ENCODE results near the gene CSRP1.
"Not testable (repeated sequence)": the region's sequence is repeated elsewhere in the genome, so short reads cannot be mapped to it uniquely, and the experiment has no call there.

Gene CSRP1

DNA sequence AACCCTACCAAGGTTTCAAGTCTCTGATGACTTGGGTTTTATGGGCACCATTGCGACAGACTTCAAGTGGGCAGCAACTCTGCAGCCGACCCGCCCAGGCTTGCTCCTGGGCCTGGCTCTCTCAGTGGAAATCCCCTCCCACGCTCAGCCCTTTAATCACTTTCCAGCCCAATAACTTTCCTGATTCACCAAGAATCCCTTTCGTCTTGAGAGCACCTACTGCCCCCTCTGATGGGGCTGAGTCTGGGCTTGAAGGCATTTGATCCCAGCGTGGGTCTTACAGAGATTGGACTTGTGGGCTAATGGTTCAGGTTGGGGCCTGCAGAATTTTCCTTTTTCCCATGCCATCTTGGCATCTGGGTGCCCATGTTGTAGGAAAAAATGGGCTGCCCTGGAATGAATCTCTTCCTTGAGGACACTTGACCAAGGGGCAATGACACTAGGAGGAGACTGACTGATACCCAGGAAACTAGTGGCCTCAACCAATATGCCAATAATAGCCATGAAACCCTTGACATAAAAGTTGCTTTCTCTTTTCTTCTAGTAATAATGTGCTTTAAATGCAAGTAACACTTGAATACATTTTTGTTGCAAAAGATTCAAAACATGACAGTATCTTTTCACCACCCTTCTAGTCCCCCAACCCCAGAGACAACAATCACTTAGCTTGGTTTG is 30.1 kb downstream of the CSRP1 start:
- DNase-seq (ENCODE audit: low spot score) = no peak

DNA sequence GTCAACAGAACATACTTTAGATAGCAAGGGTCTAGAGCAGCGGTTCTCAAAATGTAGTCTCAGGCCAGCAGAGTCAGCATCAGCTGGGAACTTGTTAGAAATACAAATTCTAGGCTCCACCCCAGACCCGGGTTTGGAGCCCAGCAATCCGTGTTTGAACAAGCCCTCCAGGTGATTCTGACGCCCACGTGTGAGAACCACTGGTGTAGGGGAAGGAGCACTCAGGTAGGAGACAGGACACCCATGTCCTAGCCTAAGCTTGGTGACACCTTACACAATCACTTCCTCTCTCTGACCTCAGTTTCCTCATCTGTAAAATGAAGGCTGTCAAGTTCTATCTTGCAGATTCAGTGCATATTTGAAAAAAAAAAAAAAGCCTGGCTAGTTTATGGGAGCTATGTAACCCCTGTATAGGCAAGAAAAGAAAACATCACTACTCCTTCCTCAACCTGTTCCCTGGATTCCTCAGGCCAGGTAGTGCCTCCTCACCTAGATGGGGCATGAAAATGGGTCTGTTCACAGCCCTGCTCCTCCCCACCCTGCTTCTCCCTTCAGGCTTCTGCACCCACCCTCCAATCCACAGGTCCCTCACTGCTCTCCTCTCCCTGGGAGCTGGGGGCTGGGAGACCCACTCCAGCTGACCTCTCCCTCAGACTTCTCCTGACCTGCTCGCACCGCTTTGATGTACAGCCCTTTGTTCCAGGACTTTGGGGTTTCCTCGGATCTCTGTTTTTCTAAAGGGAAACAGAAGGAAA is 30.8 kb downstream of the CSRP1 start:
- no peak for DNase-seq (ENCODE audit: low spot score)

DNA sequence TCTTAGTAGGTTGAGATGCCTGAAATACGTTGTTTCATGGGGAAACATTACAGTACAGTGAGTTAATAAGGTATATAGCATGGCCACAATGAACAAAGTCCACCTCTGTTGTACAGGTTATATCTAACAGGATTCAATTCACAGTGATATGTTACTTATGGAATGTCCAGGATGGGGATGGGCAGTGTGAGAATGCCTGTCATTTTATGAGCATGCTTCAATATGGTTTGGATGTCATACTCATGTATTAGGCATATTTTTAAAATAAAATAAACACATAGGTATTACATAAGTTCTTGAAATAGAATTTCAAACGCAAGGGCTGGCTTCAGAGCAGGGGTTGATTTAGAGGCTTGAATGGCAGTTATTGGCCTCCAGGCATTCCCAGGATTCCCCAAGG is 31.8 kb downstream of the CSRP1 start:
- DNase-seq (ENCODE audit: low spot score) = no peak

DNA sequence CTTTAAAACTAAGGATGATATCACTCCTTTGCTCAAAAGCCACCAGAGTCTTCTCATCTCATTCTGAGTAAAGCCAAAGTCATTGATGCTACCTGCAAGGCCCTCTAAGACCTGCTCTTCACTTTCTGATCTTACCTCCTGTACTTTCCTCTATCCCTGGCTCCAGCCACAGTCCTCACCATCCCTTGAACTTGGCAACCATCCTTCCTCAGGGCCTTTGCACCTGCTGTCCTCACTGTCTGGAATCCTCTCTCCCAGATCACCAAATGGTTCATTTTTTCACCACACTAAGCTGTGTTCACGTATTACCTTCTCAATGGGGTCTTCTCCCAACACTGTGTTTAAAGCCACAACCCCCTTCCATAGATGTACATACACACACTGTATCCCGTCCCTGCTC is 33.6 kb downstream of the CSRP1 start:
- DNase-seq (ENCODE audit: low spot score) = no peak

DNA sequence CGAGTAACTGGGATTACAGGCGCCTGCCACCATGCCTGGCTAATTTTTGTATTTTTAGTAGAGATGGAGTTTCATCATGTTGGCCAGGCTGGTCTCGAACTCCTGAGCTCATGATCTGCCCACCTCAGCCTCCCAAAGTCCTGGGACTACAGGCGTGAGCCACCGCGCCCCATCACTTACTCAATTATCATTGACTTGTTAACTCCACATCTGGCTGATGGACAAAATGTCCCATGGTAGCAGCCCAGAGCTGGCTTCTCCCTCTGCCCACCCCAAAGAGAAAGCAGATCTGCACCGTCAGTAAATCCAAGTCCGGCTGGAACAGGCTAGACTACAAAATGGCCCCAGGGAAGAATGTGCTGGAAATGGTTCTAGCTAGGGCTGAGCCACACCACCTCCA is 34.6 kb downstream of the CSRP1 start:
- DNase-seq (ENCODE audit: low spot score) = not testable (repeated sequence)

DNA sequence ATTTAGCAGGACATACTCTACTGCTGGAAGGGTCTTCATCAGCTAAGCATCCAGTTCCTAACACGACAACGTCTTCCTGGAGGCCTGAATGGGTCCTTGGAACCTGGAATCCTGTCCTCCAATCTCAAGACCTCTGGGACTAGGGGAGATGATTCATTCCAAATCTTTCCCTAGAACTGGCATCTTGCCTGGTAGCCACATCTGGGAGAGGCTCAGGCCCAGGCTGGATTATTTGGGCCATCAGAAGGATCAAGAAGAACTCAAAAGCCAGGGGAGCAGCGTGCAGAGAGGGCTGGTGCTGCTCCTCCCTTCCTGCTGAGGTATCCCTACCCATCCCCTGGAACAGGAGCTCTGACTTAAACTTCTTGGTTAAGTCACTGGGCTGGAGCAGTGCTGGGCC is 35.2 kb downstream of the CSRP1 start:
- no peak for DNase-seq (ENCODE audit: low spot score)

DNA sequence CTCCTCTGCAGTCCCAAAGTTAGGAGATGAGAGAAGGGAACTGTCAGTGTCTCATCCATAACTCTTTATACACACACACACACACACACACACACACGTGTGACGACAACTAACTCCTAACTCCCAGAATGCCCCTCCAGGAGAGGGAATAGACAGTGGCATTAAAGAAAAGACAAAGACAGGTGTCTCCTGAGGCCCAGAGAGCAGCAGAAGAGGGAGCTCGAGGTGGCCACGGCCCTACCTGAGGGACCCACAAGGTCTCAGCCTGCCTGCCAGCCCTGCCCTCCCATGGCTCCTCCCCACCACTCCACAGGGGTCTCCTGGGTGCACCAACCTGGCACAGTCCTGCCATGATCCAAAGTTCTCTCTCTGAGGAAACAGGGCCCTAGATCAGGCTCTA is 36.3 kb downstream of the CSRP1 start:
- DNase-seq (ENCODE audit: low spot score) = no peak

DNA sequence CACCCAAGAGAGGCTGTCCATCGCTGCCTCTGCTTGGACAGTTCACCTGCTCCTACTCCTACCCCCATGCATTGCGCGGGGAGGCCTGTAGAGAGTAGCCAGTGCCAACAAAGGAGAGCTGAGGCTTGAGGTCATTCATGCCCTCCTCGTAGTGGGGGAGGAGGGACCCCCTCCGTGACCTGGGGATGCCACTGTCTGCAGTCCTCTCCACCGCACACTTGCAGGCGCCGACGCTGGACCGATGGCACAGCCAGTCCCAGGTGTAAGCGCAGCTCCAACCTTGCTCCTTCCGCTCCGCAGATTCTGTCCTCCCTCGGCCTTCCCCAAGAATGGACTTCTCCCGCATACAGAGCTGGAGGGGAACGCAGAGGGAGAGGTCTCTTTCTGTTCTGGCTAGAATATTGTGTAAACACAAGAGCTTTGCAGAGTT is 37.3 kb downstream of the CSRP1 start:
- no peak for DNase-seq (ENCODE audit: low spot score)

DNA sequence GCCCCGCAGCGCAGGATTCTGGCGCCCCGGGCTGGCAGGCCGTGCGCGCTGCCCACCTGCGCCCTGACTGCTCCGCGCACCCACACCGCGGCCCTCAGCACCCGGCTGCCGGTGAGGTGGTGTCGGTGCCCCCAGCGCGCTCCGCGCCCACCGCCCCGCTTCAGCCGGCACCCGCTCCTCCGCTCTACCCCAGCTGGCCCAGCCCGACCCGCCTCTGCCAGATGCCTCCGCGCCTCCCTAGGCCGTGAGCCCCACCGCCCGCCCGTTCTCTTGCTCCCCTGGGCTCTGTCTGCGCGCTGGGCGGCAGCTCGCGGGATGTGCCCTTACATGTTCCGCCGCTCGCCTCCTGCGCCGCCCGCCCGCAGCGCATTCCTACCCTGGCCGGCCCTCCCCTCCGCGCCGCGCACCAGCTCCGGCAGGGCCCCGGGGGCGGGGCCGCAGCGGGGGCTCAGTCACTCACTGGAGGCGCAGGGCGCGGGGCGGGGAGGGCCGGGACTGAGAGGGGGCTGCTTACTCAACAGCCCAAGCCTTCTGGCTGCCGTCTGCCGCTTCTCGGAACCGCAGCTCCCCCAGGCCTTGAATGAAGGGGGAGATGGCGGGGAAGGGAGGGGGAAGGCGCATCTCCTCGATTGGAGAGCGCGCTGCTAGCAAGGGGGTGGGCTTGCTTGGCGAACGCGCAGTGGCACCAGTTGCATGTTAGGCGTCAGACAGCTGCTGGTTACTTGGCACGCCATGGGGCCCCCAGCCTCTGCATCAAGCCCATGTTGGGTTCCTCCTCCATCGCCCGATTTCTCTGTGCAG is 37.9 kb downstream of the CSRP1 start, which contains the start of gene PHLDA3:
TSS of gene PHLDA3 (minus strand) at position 345 of the 801 bp plus-strand sequence. CDS start 402 bp downstream, outside the sequence.
- DNase-seq (ENCODE audit: low spot score) = peak; percentile 82

DNA sequence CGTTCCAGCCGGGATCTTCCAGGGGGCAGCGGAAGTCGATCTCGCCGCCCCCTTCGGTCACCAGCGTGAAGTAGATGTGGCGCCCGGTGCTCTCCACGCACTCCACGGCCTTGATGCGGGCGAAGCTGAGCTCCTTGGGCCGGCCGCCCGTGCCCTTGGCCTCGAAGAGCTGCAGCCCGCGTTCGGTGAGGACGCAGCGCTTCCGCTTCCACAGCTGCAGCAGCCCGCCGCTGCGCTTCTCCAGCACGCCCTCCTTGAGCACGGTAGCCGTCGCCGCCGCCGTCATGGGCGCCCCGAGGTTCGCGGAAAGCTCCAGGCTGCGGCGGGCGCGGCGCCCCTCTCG is 38.5 kb downstream of the CSRP1 start:
- no peak for DNase-seq (ENCODE audit: low spot score)

DNA sequence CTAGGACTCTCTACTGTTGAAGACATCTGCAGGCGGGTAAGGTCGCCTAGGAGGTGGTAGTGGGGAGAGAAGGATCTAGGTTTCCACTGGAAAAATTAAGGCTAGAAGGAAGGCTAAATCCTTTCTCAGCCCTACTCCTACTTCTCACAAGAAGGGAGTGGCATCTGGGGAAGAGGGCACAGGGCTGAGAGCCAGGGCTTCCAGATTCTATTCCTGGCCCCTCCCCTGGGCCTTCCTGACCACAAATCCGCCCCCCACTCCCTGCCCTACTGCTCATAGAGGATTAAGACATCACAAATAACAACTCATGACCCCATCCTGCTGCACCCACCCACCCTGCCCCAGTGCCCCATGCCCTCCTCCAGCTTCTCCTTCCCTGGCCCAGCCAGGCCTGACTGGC is 40.4 kb downstream of the CSRP1 start:
- DNase-seq (ENCODE audit: low spot score) = no peak

DNA sequence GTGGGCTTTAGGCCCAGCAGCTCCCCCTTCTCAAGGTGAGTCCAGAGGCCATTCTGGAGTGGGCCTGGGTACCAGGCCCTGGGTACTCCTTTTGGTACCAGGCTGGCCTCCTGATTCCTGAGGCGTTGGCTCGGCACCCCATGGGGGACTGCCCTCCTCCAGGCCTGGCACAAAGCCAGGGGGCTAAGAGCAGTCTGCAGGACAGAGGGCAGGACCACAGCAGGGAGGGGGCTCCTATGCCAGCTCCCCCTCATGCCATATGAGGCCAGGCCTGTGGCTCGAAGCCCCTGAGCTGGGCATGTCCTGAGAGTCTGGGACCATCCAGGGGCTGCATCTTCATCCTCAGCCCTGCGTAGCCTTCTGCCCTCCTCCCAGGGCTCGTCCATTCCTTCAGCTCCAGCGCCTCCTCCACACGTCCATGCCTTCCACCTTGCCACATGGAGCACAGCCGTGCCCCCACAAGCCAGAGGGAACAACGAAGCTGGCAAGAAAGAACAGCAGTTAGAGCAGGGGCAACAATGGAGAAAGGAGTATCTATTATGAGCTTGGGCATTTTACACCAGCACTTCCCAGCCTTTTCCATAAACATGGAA is 41.1 kb downstream of the CSRP1 start:
- no peak for DNase-seq (ENCODE audit: low spot score)

DNA sequence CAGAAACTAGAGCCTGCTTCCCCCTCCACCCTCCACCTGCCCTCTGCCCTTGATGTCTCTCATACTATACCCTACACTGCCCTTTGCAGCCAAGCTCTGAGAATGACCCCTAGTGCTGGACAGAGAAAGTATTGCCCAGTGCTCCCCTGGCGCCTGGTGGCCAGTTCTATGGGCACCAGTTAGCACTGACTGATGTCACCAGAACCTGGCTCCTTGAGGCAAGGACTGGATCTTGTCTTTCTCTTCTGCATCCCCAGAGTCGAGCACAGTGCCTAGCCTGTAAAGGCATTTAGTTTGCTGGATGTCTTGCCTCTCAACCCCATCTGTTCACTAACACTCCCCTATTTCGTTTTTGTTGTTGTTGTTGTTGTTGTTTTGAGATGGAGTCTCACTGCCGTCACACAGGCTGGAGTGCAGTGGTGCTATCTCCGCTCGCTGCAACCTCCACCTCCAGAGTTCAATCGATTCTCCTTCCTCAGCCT is 43.8 kb downstream of the CSRP1 start:
- peak; percentile 92 for DNase-seq (ENCODE audit: low spot score)

DNA sequence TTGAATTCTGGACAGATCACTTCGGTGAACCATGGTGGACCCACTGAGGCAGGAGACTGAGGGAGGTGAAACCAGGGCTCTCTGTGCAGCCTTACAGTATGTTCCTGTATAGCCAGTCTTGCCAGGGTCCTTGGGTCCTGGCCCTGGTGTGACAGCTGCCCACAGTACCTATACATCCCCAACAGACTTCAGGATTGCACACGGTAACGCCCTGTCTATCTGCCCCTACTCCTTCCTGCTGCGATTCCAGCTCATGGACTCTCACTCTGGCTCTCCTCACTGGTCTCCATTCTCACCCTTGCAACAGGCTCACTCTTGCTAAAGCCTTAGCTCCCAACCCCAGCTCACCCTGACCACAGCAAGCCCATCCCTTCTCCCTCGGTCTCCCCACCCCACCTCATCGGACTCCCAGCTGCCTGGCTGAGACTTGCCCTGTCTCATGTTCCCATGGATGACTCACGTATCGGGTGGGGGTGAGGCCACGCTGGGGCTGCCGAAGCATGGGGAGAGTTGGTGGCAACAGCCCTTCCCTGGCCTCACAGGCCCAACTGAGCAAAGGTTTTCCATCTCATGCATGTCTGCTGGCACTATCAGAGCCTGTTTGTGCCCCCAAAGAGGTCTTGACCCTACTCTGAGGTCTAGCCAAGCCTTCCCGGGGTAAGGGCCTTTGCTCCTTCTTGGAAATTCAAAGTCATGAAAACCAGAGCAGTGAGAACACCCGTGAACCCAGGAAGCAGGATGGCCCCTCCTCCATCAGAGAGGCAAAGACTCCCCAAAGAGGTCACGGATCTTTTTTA is 45.1 kb downstream of the CSRP1 start:
- DNase-seq (ENCODE audit: low spot score) = peak; percentile 58

DNA sequence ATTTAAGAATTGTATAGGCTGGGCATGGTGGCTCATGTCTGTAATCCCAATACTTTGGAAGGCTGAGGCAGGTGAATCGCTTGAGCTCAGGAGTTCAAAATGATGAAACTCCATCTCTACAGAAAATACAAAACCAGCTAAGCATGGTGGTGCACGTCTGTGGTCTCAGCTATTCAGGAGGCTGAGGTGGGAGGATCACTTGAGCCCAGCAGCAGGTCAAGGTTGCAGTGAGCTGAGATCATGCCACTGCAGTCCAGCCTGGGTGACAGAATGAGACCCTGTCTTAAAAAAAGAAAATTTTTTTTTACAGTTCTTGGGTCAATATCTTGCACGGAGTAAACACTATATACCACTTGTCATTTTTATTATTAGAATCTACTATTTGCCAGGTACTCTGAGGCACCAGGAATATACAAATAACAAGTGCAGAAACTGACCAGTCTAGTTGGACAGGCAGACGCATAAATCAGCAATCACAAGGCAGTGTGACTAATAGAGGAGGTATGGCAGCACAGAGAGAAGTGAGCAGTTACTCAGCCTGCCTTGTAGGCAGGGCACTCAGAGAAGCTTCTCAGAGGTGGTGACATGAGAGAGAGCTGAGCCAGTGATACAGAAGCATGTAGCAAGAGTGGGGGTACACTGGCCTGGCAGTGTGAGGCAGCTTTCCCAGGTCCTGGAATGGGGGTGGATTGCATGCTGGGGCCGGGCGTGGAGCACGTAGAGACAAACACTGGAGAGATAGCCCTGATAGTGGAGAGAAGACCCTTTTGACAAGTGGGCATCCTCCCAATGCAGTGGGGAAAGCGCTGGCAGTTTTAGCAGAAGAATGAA is 45.9 kb downstream of the CSRP1 start:
- DNase-seq (ENCODE audit: low spot score) = no peak

DNA sequence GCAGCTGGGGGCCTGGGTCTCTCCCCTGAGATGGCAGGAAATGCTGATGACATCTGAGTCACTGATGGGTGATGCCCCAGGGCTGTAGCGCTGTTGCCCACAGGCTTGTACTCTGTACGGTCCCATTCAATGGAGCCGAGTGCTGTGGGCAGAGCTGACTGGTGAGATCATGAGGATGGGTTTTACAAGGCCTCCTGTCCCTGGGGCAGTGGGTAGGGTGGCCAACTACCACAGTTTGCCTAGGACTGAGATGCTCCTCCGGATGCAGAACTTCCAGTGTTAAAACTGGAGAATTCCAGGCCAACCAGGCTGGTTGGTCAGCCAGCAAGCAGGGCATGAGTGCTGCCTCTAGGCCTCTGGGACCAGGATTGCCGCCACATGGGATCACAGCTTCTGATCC is 47.1 kb downstream of the CSRP1 start:
- no peak for DNase-seq (ENCODE audit: low spot score)

DNA sequence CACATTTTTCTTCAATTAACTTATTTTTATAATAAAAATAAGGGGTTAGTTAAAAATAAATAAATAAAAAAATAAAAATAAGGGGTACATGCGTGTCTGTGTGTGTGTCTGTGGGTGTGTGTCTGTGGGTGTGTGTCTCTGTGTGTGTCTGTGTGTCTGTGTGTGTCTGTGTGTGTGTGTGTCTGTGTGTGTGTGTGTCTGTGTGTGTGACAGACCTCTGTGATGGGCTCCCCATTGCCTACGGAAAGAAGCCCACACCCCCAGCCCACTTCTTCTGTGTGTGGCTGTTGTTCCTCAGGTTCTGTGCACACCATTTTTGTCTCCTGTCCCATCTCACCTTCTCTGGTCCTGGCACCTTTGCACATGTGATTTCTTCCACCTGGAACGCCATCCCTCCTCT is 47.9 kb downstream of the CSRP1 start:
- no peak for DNase-seq (ENCODE audit: low spot score)

DNA sequence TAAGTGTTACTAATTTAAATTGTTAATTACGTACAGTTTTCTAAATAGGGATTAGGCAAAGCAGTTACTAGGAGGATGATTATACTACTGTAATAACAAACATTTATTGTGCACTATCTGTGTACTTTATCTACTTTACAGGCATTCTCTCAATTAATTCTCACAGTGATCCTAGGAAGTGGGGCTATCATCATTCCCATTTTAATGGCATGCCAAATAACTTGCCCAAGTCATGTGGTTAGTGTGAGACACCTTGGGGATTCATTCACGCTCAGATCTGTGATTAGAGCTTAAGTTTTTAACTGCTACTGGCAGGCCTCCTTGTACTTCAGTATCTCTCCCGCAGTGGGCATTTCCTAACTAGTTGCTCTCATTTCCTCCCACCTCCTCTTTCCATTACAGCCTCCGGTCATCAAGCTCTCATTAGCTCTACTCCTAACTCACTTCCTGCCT is 49.4 kb downstream of the CSRP1 start:
- no peak for DNase-seq (ENCODE audit: low spot score)

DNA sequence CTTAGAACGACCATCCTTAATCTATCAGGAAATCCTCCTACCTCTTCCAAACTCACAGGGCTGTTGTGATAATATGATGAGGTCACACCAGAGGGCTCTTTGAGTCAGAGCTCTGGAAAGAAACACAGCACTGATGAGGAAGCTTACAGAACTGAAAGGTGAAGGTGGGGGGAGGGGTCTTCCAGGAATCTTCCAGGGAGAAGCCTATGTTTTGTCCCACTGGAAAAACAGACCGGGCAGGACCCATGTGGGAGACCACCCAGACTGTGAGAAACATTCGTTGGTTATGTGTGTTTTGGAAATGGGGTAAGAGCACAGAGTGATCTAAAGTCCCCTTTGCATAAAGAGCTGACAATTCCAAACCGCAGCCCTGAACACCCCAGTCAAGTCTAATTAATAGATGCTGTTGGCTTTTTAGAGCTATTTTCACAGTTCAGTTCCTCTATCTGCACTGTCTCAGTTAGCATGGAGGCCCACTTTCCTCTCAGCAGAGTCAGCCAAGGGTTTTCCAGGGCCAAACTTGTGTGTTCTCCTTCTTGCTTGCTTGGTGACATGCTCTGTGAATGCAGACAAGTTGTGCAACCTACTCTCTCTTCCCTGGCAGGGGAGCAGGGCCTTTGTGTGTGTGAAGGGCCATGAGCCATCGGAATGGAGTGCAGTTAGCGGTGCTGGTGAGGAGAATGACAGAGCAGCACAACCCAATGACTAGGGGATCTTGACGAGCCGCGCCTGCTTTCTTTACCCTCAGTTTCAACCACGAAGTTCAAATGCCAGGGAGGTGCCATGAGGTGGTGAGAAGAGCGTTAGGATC is 50.2 kb downstream of the CSRP1 start:
- DNase-seq (ENCODE audit: low spot score) = peak; percentile 60

DNA sequence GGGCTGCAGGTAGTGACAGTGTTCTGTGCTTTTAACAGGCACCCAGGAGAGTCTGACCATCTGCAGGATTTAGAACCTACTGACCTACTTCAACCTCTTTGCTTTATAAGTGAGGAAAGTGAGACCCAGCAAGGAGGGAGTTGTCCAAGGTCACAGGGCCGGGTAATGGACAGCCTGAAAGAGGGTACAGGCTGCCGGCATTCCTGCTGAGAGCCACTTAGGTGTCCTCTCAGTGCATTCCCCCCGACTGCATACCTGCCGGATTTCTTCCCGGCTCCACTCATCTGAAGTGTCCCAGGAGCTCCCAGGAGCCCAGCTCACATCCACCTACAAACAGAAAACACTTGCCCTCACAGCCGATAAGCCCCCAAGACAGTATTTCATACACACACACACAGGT is 51.8 kb downstream of the CSRP1 start:
- no peak for DNase-seq (ENCODE audit: low spot score)

Data from pons (tissue), 1 donor.